ENCODE data around the gene LIPA.

GRCh38 chr10:89270153-89270483 is 18.5 kb upstream of the LIPA start:
- TF ChIP-seq, protein P1, sequence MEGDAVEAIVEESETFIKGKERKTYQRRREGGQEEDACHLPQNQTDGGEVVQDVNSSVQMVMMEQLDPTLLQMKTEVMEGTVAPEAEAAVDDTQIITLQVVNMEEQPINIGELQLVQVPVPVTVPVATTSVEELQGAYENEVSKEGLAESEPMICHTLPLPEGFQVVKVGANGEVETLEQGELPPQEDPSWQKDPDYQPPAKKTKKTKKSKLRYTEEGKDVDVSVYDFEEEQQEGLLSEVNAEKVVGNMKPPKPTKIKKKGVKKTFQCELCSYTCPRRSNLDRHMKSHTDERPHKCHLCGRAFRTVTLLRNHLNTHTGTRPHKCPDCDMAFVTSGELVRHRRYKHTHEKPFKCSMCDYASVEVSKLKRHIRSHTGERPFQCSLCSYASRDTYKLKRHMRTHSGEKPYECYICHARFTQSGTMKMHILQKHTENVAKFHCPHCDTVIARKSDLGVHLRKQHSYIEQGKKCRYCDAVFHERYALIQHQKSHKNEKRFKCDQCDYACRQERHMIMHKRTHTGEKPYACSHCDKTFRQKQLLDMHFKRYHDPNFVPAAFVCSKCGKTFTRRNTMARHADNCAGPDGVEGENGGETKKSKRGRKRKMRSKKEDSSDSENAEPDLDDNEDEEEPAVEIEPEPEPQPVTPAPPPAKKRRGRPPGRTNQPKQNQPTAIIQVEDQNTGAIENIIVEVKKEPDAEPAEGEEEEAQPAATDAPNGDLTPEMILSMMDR (conservative IDR thresholded peaks at IDR 0.05; ENCODE audit: low read depth, low read length), result no peak
- TF ChIP-seq EZH2 (IDR thresholded peaks at IDR 0.05; ENCODE audit: borderline replicate concordance, low read depth, low read length, poor library complexity, severe bottlenecking), result no peak

Data from A673 (cell line).